GM12865 (cell line): Measurements from ENCODE around the gene GTPBP1.

ENCODE experiments used
- DNase-seq: peaks from one replicate; pipeline ENCODE4 v3.0.0; 2010; ENCODE audit warnings: low read depth
- H3K4me3 ChIP-seq: 2 replicates; pipeline ENCODE4 v1.5.1; 2011; ENCODE audit warnings: mild to moderate bottlenecking, low read depth, low read length, control low read depth
- CTCF ChIP-seq: IDR thresholded peaks from 2 replicates; pipeline ENCODE4 v1.5.1; 2011; ENCODE audit warnings: low read length, control low read depth, low read depth, inconsistent platforms; ENCODE audit not compliant: insufficient read depth; ENCODE audit errors: missing control alignments

GTPBP1 gene

DNA sequence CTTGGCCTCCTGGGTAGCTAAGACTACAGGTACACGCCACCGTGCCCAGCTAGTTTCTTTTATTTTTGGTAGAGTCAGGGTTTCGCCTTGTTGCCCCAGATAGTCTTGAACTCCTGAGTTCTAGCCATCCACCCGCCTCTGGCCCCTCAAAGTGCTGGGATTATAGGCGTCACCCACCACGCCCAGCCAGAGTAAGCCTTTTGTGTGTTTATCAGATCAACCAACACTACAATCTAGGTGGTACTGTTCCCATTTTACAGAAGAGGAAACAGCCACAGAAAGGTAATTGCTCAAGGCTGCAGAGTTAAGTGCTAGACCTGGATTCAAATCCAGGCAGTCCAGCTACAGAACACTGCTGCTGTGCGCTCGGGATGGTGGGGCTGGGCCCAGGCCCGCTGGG lies 20.8 kb upstream of the GTPBP1 start:
- TF ChIP-seq CTCF, result no peak
- no peak for DNase-seq
- no peak overlapping the region for H3K4me3 ChIP-seq

DNA sequence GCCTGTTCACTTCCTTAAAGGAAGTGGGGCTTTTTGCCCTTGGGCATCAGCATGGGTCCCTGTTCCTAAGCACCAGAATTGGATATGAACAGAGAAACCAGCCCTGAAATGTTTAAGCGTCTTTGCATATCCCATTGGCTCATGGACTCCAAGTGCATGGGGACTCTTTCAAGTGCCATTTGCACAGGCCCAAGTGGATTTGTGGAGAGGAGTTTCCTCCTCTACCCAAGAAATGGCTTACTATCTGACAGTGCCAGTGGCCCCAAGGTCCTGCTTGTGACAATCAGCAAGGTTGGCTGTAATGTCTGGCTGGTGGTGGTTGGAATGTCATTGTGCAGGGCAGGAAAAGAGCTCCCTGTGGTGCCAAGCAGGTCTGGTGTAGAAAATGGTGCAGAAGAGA lies 20.0 kb upstream of the GTPBP1 start:
- TF ChIP-seq CTCF, result no peak
- no peak for DNase-seq
- no peak overlapping the region for H3K4me3 ChIP-seq

- no peak overlapping the region for H3K4me3 ChIP-seq
- no peak for TF ChIP-seq CTCF
- no peak for DNase-seq
Observed at GRCh38 chr22:38689651-38690050, 16.1 kb upstream of the GTPBP1 start.

GRCh38 chr22:38694049-38694448 lies 11.7 kb upstream of the GTPBP1 start:
- H3K4me3 ChIP-seq, result no peak overlapping the region
- no peak for DNase-seq
- no peak for TF ChIP-seq CTCF

- H3K4me3 ChIP-seq, result no peak overlapping the region
- no peak for DNase-seq
- no peak for TF ChIP-seq CTCF
Observed at GRCh38 chr22:38694940-38695339, 10.8 kb upstream of the GTPBP1 start.

GRCh38 chr22:38696606-38697424 lies 8.9 kb upstream of the GTPBP1 start:
- DNase-seq, result no peak
- no peak overlapping the region for H3K4me3 ChIP-seq
- no peak for TF ChIP-seq CTCF
